Heart left ventricle (tissue), 16 donors: ENCODE data around the gene PPIA. TPM values are rescaled to one million over a fixed set of nuclear protein-coding genes. Genes with fewer than 3 reads are reported as not detected.
A peak's percentile ranks its signal among the peaks of the same experiment; 100 is the strongest.

ENCODE experiments used
- ATAC-seq, 4 donors: fragments of 200-7000 bp; cut with Tn5 transposase; one replicate each; pipeline ENCODE4 v1.9.1; 2020 to 2022; ENCODE audit warnings: moderate library complexity in 4 of 4, mild to moderate bottlenecking in 3 of 4, moderate number of reproducible peaks in 1 of 4
- DNase-seq, 5 donors: peaks; one replicate each; pipeline ENCODE4 v3.0.0-alpha.2; 2020
- H3K27ac ChIP-seq, 12 donors: fragments of 200-600 bp; sonication (generic) in 4 of 12; one replicate each; pipeline versions ENCODE4 v1.5.0 to v1.8.0; 2016 to 2022; ENCODE audit warnings: mild to moderate bottlenecking in 2 of 12
- H3K27me3 ChIP-seq, 9 donors: fragments of 200-600 bp; sonication (generic) in 2 of 9; one replicate each; pipeline versions ENCODE4 v1.5.1 to v1.8.0; 2016 to 2022; ENCODE audit warnings: mild to moderate bottlenecking in 3 of 9
- H3K36me3 ChIP-seq, 9 donors: fragments of 200-600 bp; sonication (generic) in 2 of 9; one replicate each; pipeline versions ENCODE4 v1.5.0 to v1.8.0; 2018 to 2022; ENCODE audit warnings: mild to moderate bottlenecking in 2 of 9
- H3K4me1 ChIP-seq, 12 donors: fragments of 200-600 bp; sonication (generic) in 4 of 12; one replicate each; pipeline versions ENCODE4 v1.5.0 to v1.8.0; 2016 to 2022; ENCODE audit warnings: mild to moderate bottlenecking in 3 of 12
- H3K4me3 ChIP-seq, 12 donors: fragments of 200-600 bp; sonication (generic) in 4 of 12; one replicate each; pipeline versions ENCODE4 v1.5.0 to v1.8.0; 2017 to 2022; ENCODE audit warnings: mild to moderate bottlenecking in 9 of 12, moderate library complexity in 4 of 12
- H3K9me3 ChIP-seq, 12 donors: fragments of 200-600 bp; sonication (generic) in 4 of 12; one replicate each; pipeline versions ENCODE4 v1.5.0 to v1.8.0; 2016 to 2022; ENCODE audit warnings: mild to moderate bottlenecking in 1 of 12
- POLR2A ChIP-seq, 2 donors: fragments of 450-650 bp; IDR thresholded peaks; one replicate each; pipeline ENCODE4 v1.6.1; 2017; ENCODE audit warnings: antibody characterized with exemption in 2 of 2, mild to moderate bottlenecking in 2 of 2, moderate library complexity in 2 of 2
- WGBS, 4 donors: extraction: QIAGEN DNeasy Blood & Tissue Kit in 2 of 4; methylation state at CpG; one replicate each; pipeline versions ENCODE4 v1.1.5 to v1.1.7; 2013 to 2018; 5-methylcytosine and 5-hydroxymethylcytosine counted together
- intact Hi-C, 10 donors: fragments of 100-400 bp; cut with DNase I; formaldehyde crosslinking; loops; one replicate each; pipeline versions ENCODE4 v1.11.1 to v1.14.2; 2022
- long read RNA-seq, 3 donors: library from polyadenylated mRNA; unstranded; transcript quantifications; one replicate each; pipeline ENCODE4 v2.0.0, GENCODE V29; 2020 to 2021
- polyA plus RNA-seq, 2 donors: library from polyadenylated mRNA; stranded (reverse); fragments of 200-250 nt; gene quantifications; one replicate each; pipeline ENCODE4 v1.2.3, GENCODE V29; 2013
- total RNA-seq, 9 donors: library from RNA; depleted of rRNA in 2 of 9; stranded (reverse); fragments of >200 nt in 2 of 9; fragmentation: NEBNext Ultra II Directional in 3 of 9; extraction: Animal tissue kit (Norgen Biotek cat#: 25700) in 3 of 9; gene quantifications; one replicate each; pipeline versions ENCODE4 v1.1.0 to v1.2.4, GENCODE V29; 2016 to 2023
- TF ChIP-seq, protein P1 (sequence below), 12 donors: fragments of 200-600 bp; sonication (generic) in 4 of 12; IDR thresholded peaks; one replicate each; pipeline versions ENCODE4 v1.5.0 to v1.8.0; 2018 to 2022; ENCODE audit warnings: antibody characterized with exemption in 12 of 12, mild to moderate bottlenecking in 5 of 12
- donor health status: ischemic (EF 13 %, LVEDD 7.1; RV severe dilation, severe dysfunction).
- donor health status: healthy with polysubstance abuse.
- donor health status: DM: no; HTN: yes; CAD: no.
- donor health status: DM: no; HTN: no; CAD: no.
- donor health status: ischemic (EF 25% LVEDD 6.9; RV normal size, moderate dysfunction).
- donor health status: ischemic (EF 25% LVEDD 5.7; RV mildly dilated, moderate dysfunction).
- donor health status: healthy.
- donor health status: DM: yes; HTN: yes; CAD: no.
- donor health status: ischemic (EF 35%, LVEDD 5.7; RV mildly dilated, moderate dysfunction).
- donor health status: nonischemic (EF 11% LVEDD 7.7; RV severe dilation, severe dysfunction).
- donor health status: DM: yes; HTN: yes; CAD: no.
- donor health status: PGD.
- donor health status: ischemic (EF 29% LVEDD 5.4; RV normal size, mild dysfunction).
- donor health status: nonischemic (EF 23%, LVEDD 6.1; RV moderate dilation, normal function).

Gene PPIA
- 100 to 1,000 TPM; 327 to 924 (median 571) TPM for total RNA-seq
- 1,000 to 10,000 TPM; 1,197 to 3,804 TPM for polyA plus RNA-seq
- long read RNA-seq, donor 1, transcript PPIA-204 (5 exons, 2,238 nt), result major isoform, 247 of 263 reads
- long read RNA-seq, donor 1, partial matches to known transcripts, result 8 of 263 reads
- long read RNA-seq, donor 1, other reads (novel, unspliced or antisense), result 4 of 263 reads
- long read RNA-seq, donor 2, transcript PPIA-208 (6 exons, 907 nt), result minor isoform, 5 of 642 reads
- long read RNA-seq, donor 2, transcript PPIA-204 (5 exons, 2,238 nt), result major isoform, 618 of 642 reads
- long read RNA-seq, donor 2, partial matches to known transcripts, result 6 of 642 reads
- long read RNA-seq, donor 2, other reads (novel, unspliced or antisense), result 9 of 642 reads
- long read RNA-seq, donor 3, transcript PPIA-208 (6 exons, 907 nt), result minor isoform, 5 of 466 reads
- long read RNA-seq, donor 3, transcript PPIA-204 (5 exons, 2,238 nt), result major isoform, 444 of 466 reads
- long read RNA-seq, donor 3, partial matches to known transcripts, result 6 of 466 reads
- long read RNA-seq, donor 3, other reads (novel, unspliced or antisense), result 7 of 466 reads

DNA sequence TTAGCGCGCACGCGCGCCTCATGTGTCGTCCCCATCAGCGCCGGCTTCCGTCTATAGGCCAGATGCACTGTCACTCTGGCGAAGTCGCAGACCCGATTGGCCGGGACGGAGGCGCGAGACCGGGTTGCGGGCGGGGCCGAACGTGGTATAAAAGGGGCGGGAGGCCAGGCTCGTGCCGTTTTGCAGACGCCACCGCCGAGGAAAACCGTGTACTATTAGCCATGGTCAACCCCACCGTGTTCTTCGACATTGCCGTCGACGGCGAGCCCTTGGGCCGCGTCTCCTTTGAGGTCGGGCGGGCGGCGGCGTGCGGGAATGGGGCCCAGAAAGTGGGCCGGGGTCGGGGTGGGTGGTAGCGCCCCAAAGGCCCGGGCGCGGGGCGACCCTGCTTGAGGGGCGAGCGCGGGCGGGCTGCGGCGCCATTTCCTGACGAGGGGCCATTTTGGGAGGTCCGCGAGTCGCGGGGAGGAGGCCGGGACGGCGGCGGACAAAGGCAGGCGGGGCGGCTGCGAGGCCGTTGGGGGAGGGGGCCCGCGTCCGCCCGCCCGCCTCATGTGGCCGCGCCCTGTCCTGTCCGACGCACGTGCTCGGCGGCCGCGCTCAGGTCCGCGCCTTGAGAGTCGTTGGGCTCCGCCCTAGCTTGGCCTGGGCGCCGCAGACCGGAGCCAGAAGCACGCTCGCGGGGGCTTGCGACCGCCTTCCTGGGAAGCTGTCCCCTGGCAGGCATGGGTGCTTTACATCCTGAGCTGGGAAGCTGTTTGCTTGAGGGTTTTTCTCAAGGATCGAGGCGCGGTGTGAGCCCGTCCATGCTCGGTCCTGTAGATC lies at the start of gene PPIA:
PPIA (plus strand) TSS at position 178 of the 825 bp plus-strand sequence; CDS start at position 222, 44 bp downstream.
- 0 to 1% (median 1%) methylated on average over 17 to 99 of the region's 99 CpGs for WGBS, 4 donors
- Histone ChIP-seq H3K36me3 (peaks cover 3 to 36% (median 31%) of the 10 kb centered on the region in 9 donors), H3K27me3 (no peaks in the 10 kb centered on the region), H3K9me3 (no peaks in the 10 kb centered on the region), H3K4me3 (peak within 1 kb of the TSS; percentile 60 to 97 (median 80)), H3K4me1 (peaks cover 7 to 35% (median 23%) of the 10 kb centered on the region in 12 donors), H3K27ac (peak within 1 kb of the TSS; percentile 95 to 100 (median 98))
- DNase-seq (peak; percentile 99 to 100 (median 99)), ATAC-seq (peak; percentile 92 to 96 (median 94))
- TF ChIP-seq, protein P1, sequence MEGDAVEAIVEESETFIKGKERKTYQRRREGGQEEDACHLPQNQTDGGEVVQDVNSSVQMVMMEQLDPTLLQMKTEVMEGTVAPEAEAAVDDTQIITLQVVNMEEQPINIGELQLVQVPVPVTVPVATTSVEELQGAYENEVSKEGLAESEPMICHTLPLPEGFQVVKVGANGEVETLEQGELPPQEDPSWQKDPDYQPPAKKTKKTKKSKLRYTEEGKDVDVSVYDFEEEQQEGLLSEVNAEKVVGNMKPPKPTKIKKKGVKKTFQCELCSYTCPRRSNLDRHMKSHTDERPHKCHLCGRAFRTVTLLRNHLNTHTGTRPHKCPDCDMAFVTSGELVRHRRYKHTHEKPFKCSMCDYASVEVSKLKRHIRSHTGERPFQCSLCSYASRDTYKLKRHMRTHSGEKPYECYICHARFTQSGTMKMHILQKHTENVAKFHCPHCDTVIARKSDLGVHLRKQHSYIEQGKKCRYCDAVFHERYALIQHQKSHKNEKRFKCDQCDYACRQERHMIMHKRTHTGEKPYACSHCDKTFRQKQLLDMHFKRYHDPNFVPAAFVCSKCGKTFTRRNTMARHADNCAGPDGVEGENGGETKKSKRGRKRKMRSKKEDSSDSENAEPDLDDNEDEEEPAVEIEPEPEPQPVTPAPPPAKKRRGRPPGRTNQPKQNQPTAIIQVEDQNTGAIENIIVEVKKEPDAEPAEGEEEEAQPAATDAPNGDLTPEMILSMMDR (IDR thresholded peaks at IDR 0.05), result no peak
- TF ChIP-seq POLR2A (IDR thresholded peaks at IDR 0.05), result peak; percentile 37 to 86
- intact Hi-C loops, result loop anchor here in 9 of 10 donors (1.0 to 5.0 kb wide), 9 partner anchors 46 to 190 kb away; partner anchors contain the start of genes ZMIZ2 (in 7 of the 9), H2AZ2 (in 3 of the 9) and OGDH (in 3 of the 9)

DNA sequence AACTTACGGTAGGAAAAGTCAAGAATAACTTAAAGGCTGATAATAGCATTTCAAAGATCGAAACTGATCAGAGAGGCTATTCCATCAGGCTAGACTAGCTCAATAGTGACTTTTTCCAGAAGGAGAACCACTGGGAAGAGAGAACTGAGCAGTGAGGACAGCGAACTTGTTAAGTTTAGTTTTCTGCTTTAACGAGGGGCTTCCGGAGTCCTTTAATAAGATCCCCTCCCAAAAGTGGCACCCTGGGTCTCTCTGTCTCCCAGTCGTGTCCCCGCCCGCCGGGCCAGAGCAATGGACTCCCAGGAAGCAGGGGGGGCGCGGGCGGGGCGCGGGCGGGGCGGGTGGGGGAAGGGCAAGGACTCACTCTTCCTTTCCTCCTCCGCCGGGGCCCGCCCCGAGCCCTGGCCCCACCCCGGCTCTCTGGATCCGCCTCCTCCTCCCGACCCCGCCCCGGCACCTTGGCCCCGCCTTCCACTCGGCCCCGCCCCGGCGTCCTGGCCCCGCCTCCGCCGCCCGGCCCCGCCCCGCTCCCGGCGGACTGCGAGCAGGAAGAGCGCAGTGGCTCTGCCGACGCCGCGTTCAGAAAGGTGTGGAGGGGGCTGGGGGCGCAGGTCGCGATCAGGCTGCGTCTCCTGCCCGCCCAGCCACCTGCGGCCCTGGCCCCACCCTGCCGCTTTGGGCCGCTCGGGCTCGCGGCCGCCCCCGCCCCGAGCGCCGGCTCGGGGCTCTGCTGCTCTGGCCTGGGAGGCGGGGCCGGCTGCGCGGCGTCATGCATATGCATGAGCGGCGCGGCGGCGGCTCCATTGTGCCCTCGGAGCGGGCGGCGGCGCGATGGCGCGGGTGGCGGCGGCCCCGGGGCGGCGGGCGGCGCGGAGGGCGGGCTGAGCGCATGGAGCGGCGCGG lies 48.2 kb upstream of the PPIA start, which contains the start of gene ZMIZ2:
ZMIZ2 (plus strand) TSS at position 803 of the 903 bp plus-strand sequence. CDS start 7,403 bp downstream, outside the sequence.
- DNase-seq (peak; percentile 94 to 98 (median 96)), ATAC-seq (peak; percentile 95 to 99 (median 98))
- no peaks in the 10 kb centered on the region for H3K9me3 ChIP-seq
- intact Hi-C loops, result loop anchor here in 7 of 10 donors (1.0 to 10.0 kb wide), 11 partner anchors 21 to 161 kb away; partner anchors contain the start of genes PPIA (in 6 of the 7), OGDH (in 4 of the 7) and H2AZ2 (in 1 of the 7)
- WGBS, 4 donors, result 1 to 17% (median 2%) methylated on average over 5 to 92 of the region's 92 CpGs
- H3K4me1 ChIP-seq, result peaks cover 6 to 49% (median 28%) of the 10 kb centered on the region in 12 donors
- peak within 1 kb of the TSS; percentile 92 to 100 (median 96) for H3K27ac ChIP-seq
- no peaks in the 10 kb centered on the region for H3K27me3 ChIP-seq
- peak within 1 kb of the TSS; percentile 83 to 98 (median 92) for H3K4me3 ChIP-seq
- peaks cover 0 to 11% (median 0%) of the 10 kb centered on the region in 9 donors for H3K36me3 ChIP-seq
- TF ChIP-seq, protein P1 (IDR thresholded peaks at IDR 0.05), result no peak
- TF ChIP-seq POLR2A (IDR thresholded peaks at IDR 0.05), result peak; percentile 12 to 80

DNA sequence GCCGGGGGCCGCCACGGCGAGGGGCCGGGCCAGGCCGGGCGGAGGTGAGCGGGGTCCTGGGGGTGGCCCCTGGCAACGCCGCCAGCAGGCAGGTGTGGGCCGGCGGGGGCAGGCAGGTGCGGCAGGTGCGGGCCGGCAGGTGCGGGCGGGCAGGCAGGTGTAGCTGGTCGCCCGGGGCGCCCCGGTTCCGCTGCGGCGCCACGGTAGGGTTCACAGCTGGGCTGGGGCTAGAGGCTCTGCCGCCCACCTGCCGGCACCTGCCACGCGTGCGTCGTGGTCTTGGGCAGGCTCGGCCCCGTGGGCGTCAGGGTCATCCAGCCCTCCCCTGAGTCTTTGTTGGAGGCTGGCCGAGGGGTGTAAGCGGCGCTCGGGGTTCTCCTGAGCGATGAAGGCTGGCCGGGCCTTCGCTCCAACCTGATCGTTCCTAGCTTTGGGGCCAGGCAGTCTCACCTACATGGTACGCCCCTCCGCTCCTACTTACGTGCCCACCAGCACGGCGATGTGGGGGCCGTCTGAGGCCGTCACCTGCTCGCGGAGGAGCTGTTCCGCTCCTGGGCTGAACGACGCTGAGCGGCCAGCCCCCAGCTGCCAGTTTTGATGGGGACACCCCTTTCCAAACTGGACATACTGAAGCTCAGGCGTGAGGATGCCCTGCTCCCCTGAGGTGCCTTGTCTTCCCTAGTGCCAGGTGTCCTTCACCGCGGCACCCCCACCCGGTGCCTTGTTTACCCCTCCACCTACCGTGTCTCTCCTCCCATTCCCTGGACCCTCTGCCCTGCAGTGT lies 47.3 kb upstream of the PPIA start:
- intact Hi-C loops, result loop anchor here in 7 of 10 donors (1.0 to 10.0 kb wide), 11 partner anchors 20 to 162 kb away; partner anchors contain the start of genes PPIA (in 6 of the 7), OGDH (in 4 of the 7) and H2AZ2 (in 1 of the 7)
- H3K4me3 ChIP-seq, result peak overlapping the region; percentile 83 to 98 (median 92)
- no peaks in the 10 kb centered on the region for H3K9me3 ChIP-seq
- WGBS, 4 donors, result 1 to 3% (median 2%) methylated on average over 22 to 60 of the region's 60 CpGs
- TF ChIP-seq POLR2A (IDR thresholded peaks at IDR 0.05), result no peak
- TF ChIP-seq, protein P1 (IDR thresholded peaks at IDR 0.05), result no peak
- peaks cover 0 to 11% (median 0%) of the 10 kb centered on the region in 9 donors for H3K36me3 ChIP-seq
- no peak for ATAC-seq
- DNase-seq, result peak in 2 of 5 donors; percentile 25 to 47
- H3K4me1 ChIP-seq, result peaks cover 6 to 57% (median 29%) of the 10 kb centered on the region in 12 donors
- peak overlapping the region in 11 of 12 donors; percentile 53 to 100 (median 94) for H3K27ac ChIP-seq
- no peaks in the 10 kb centered on the region for H3K27me3 ChIP-seq
